Endothelial cell (in vitro differentiated cells): ENCODE data around the gene APBB1. TPM values are rescaled to one million over a fixed set of nuclear protein-coding genes. Genes with fewer than 3 reads are reported as not detected.

Source experiments
- DNase-seq: peaks from one replicate; pipeline ENCODE4 v3.0.0; 2021; ENCODE audit warnings: low spot score
- H3K27ac Mint-ChIP-seq: one replicate; pipeline ENCODE4 v1.8.0; 2021; ENCODE audit warnings: mixed read lengths, inconsistent platforms; ENCODE audit not compliant: unreplicated experiment
- H3K27me3 Mint-ChIP-seq: one replicate; pipeline ENCODE4 v1.8.0; 2021; ENCODE audit warnings: mild to moderate bottlenecking, moderate library complexity, mixed read lengths, inconsistent platforms; ENCODE audit not compliant: unreplicated experiment
- H3K36me3 Mint-ChIP-seq: one replicate; pipeline ENCODE4 v1.8.0; 2021; ENCODE audit warnings: mild to moderate bottlenecking, low read depth, mixed read lengths, inconsistent platforms; ENCODE audit not compliant: unreplicated experiment
- H3K4me1 Mint-ChIP-seq: one replicate; pipeline ENCODE4 v1.8.0; 2021; ENCODE audit warnings: mild to moderate bottlenecking, mixed read lengths, inconsistent platforms; ENCODE audit not compliant: unreplicated experiment
- H3K4me3 Mint-ChIP-seq: one replicate; pipeline ENCODE4 v1.8.0; 2021; ENCODE audit warnings: mild to moderate bottlenecking, mixed read lengths, inconsistent platforms; ENCODE audit not compliant: unreplicated experiment
- H3K9me3 Mint-ChIP-seq: one replicate; pipeline ENCODE4 v1.8.0; 2021; ENCODE audit warnings: mixed read lengths, inconsistent platforms; ENCODE audit not compliant: unreplicated experiment
- total RNA-seq: library from RNA; stranded (reverse); fragmentation: NEBNext Ultra II Directional; extraction: Animal tissue kit (Norgen Biotek cat#: 25700); gene quantifications from one replicate; pipeline ENCODE4 v1.2.1, GENCODE V29; 2021; ENCODE audit not compliant: unreplicated experiment
- TF ChIP-seq, protein P1 (sequence below): fragments of 200-600 bp; sonication (generic); IDR thresholded peaks from one replicate; pipeline ENCODE4 v1.5.0; 2021; ENCODE audit warnings: antibody characterized with exemption; ENCODE audit not compliant: unreplicated experiment

Gene APBB1
- total RNA-seq, 1 donor from 2014 or later: 43.6 TPM

DNA sequence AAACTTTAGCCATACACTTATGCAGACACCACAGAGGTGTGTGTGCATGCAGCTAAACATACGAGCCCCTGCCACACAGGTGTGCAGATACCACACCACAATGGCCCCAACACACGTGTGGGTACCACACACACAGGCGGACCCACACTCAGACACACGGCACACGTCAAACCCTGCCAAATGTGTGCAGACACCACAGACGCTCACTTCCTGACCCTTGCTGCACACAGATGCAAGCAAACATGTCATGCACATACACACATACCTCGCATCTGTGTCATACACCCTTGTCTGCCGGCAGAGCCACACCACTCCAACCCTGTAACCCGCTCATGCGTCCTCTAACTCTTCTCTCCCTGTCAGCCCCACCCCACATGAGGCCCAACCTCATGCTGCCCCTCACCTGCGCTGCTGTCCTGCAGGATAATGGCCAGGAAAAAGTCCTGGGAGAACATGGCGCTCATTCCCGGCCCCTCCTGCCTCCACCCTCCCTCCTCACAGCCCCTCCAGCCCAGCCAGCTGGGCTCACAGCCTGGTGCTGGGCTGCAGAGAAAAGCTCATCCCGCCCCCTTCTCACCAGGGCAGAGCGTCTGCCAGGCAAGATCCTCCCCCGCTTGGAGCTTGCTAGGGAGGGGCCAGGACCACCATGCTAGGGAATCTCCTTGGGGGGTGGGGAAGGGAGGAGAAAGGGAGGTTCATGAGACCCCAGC lies 14.4 kb downstream of the APBB1 start:
- no peak for DNase-seq
- peaks cover 12% of the 10 kb centered on the region for H3K36me3 Mint-ChIP-seq
- H3K27me3 Mint-ChIP-seq: peaks cover 14% of the 10 kb centered on the region
- TF ChIP-seq, protein P1, sequence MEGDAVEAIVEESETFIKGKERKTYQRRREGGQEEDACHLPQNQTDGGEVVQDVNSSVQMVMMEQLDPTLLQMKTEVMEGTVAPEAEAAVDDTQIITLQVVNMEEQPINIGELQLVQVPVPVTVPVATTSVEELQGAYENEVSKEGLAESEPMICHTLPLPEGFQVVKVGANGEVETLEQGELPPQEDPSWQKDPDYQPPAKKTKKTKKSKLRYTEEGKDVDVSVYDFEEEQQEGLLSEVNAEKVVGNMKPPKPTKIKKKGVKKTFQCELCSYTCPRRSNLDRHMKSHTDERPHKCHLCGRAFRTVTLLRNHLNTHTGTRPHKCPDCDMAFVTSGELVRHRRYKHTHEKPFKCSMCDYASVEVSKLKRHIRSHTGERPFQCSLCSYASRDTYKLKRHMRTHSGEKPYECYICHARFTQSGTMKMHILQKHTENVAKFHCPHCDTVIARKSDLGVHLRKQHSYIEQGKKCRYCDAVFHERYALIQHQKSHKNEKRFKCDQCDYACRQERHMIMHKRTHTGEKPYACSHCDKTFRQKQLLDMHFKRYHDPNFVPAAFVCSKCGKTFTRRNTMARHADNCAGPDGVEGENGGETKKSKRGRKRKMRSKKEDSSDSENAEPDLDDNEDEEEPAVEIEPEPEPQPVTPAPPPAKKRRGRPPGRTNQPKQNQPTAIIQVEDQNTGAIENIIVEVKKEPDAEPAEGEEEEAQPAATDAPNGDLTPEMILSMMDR: no peak
- H3K9me3 Mint-ChIP-seq: no peaks in the 10 kb centered on the region
- H3K27ac Mint-ChIP-seq: no peak overlapping the region
- no peak overlapping the region for H3K4me3 Mint-ChIP-seq
- peaks cover 7% of the 10 kb centered on the region for H3K4me1 Mint-ChIP-seq

GRCh38 chr11:6403539-6403938 lies 15.4 kb downstream of the APBB1 start:
- Mint-ChIP-seq H3K27me3 (peaks cover 14% of the 10 kb centered on the region), H3K4me3 (no peak overlapping the region), H3K9me3 (no peaks in the 10 kb centered on the region), H3K36me3 (peaks cover 12% of the 10 kb centered on the region), H3K27ac (no peak overlapping the region), H3K4me1 (peaks cover 7% of the 10 kb centered on the region)
- DNase-seq: no peak
- TF ChIP-seq, protein P1: no peak

DNA sequence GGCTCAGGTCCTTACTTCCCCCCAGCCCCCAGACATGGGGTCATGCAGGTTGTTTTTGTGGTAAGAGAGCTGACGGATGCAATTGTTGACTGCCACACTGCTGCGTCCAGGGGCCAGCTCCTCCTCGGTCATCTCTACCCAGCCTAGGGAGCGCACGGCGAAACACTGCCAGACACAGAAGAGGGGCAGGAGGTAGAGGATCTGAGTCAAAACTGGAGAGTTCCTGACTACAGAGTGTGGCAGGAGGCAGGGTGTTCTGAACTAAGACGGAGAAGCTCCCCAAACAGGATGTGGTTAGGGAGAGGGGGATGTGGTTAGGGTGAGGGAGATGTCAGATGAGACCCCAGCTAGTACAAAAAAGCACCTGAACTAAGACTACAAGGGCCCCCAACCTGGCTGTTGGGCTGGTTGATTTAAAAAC lies 16.3 kb downstream of the APBB1 start:
- TF ChIP-seq, protein P1: no peak
- peaks cover 14% of the 10 kb centered on the region for H3K27me3 Mint-ChIP-seq
- peaks cover 12% of the 10 kb centered on the region for H3K36me3 Mint-ChIP-seq
- H3K27ac Mint-ChIP-seq: peak overlapping the region; percentile 43
- no peak overlapping the region for H3K4me3 Mint-ChIP-seq
- no peaks in the 10 kb centered on the region for H3K9me3 Mint-ChIP-seq
- peaks cover 7% of the 10 kb centered on the region for H3K4me1 Mint-ChIP-seq
- DNase-seq: no peak

DNA sequence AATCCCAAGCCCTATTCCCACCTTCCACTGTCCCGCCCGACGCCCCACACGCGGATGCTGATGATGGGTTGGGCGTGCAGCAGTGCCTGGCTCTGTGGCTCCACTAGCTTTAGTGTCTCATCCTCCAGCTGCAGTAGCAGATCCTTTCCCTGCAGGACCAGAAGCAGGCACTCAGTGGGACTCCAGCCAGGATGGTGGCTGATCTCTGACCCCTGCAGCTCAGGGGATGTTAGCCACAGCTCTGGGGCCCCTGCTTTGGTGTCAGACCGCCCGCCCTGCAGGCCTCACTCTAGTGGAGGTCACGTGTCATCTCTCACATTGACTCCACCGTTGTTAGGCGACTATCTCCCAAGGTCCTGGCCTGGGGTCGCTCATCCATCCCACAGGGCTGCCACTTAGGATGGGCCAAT lies 16.8 kb downstream of the APBB1 start:
- H3K4me1 Mint-ChIP-seq: peaks cover 7% of the 10 kb centered on the region

DNA sequence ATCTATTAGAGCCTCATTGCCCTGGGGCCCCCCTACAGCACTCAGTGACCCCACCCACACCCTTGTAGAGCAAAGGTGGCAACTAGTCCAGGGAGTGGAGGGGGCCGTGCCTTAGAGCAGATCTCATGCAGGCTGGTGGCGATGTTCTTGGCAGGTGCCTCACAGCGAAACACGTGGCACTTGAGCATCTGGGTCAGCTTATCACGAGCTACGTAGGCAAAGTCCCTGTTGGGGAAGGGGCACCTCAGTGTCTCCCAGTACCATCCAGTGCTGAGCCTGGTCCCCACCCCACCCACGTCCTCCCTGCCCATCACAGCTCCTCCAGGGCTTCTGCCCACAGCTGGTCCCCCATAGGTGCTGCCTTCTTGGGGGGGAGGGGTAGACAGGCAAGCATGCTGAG lies 17.4 kb downstream of the APBB1 start:
- Mint-ChIP-seq H3K36me3 (peaks cover 12% of the 10 kb centered on the region), H3K9me3 (no peaks in the 10 kb centered on the region), H3K27me3 (peaks cover 14% of the 10 kb centered on the region), H3K27ac (no peak overlapping the region), H3K4me3 (no peak overlapping the region), H3K4me1 (peaks cover 7% of the 10 kb centered on the region)
- no peak for DNase-seq
- TF ChIP-seq, protein P1: no peak

More for the DNA sequence above, 16.8 kb downstream of the APBB1 start:
- Mint-ChIP-seq H3K9me3 (no peaks in the 10 kb centered on the region), H3K27ac (no peak overlapping the region), H3K4me3 (no peak overlapping the region), H3K27me3 (peaks cover 14% of the 10 kb centered on the region), H3K36me3 (peaks cover 12% of the 10 kb centered on the region)
- no peak for DNase-seq
- TF ChIP-seq, protein P1: no peak
